ENCODE results near the gene ACOX1. TPM values are rescaled to one million over a fixed set of nuclear protein-coding genes. Genes with fewer than 3 reads are reported as not detected.
A peak's percentile ranks its signal among the peaks of the same experiment; 100 is the strongest.

ACOX1 gene
- total RNA-seq, 1 donor from 2014 or later = 25.3 TPM

GRCh38 chr17:75932852-75933251 lies 46.1 kb downstream of the ACOX1 start:
- no peaks in the 10 kb centered on the region for H3K27me3 Mint-ChIP-seq (ENCODE audit: insufficient read depth)
- H3K36me3 Mint-ChIP-seq (ENCODE audit: low read depth) = peaks cover 4% of the 10 kb centered on the region
- H3K27ac Mint-ChIP-seq = no peak overlapping the region
- no peak for DNase-seq (ENCODE audit: low spot score)
- H3K9me3 Mint-ChIP-seq = no peaks in the 10 kb centered on the region
- intact Hi-C loops (cut with micrococcal nuclease) = no loop called here
- H3K4me1 Mint-ChIP-seq (ENCODE audit: low read depth) = no peaks in the 10 kb centered on the region
- no peak overlapping the region for H3K4me3 Mint-ChIP-seq

DNA sequence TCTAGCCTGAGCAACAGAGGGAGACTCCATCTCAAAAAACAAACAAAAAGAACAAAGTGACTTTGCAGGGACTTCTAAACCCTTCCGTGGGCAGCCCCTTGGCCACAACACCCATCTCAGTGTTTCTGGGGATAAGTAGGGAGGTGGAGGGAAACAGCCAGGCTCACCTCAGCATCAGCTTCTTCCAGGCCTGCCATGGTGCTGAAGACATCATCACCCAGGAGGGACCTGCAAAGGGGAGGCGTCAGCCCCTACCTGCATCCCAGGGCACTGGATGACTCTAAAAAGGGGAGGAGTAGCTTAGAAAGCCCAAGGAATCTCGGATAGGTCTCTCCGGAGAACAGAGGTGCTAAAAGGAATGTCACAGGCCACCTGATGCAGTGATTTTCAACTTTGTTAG lies 47.9 kb downstream of the ACOX1 start:
- Mint-ChIP-seq H3K27me3 (ENCODE audit: insufficient read depth) (no peaks in the 10 kb centered on the region), H3K4me3 (no peak overlapping the region), H3K27ac (no peak overlapping the region), H3K4me1 (ENCODE audit: low read depth) (no peaks in the 10 kb centered on the region), H3K9me3 (no peaks in the 10 kb centered on the region), H3K36me3 (ENCODE audit: low read depth) (peaks cover 4% of the 10 kb centered on the region)
- DNase-seq (ENCODE audit: low spot score) = no peak
- intact Hi-C loops (cut with micrococcal nuclease) = no loop called here

DNA sequence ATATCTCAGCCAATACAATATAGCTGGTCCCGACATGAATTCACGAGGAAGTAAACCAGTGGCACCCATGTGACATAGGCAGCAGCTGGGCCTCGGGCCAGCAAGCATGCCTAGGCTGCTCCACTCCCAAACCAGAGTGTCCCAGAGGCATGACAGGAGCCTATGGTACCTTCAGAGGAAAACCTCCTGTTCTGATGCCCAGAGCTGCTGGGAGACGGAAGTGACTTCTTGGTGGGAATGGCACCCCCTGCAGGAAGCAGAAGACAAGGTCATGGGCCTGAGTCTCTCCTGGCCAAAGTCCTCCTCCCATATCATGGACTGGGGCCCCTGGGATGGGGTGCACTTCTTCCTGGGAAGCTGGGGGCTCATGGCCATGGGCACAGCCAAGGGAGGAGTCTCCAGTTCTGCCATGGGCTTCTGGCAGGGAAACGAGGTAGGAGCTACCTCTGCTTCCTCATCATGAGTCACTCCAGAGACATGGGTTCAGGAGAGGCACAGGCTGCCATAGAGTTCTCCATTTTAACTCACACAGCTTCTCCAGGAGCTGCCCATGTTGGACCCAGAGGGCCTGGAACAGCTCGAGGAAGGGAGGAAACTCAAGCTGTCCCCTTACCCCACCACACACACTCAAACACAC lies 51.6 kb downstream of the ACOX1 start:
- no peak overlapping the region for H3K27ac Mint-ChIP-seq
- intact Hi-C loops (cut with micrococcal nuclease) = no loop called here
- H3K4me3 Mint-ChIP-seq = no peak overlapping the region
- peaks cover 4% of the 10 kb centered on the region for H3K36me3 Mint-ChIP-seq (ENCODE audit: low read depth)
- H3K4me1 Mint-ChIP-seq (ENCODE audit: low read depth) = no peaks in the 10 kb centered on the region
- DNase-seq (ENCODE audit: low spot score) = no peak
- H3K27me3 Mint-ChIP-seq (ENCODE audit: insufficient read depth) = no peaks in the 10 kb centered on the region
- H3K9me3 Mint-ChIP-seq = no peaks in the 10 kb centered on the region

- intact Hi-C loops (cut with micrococcal nuclease) = no loop called here
- no peak overlapping the region for H3K4me3 Mint-ChIP-seq
- DNase-seq (ENCODE audit: low spot score) = no peak
- H3K4me1 Mint-ChIP-seq (ENCODE audit: low read depth) = no peaks in the 10 kb centered on the region
- peaks cover 2% of the 10 kb centered on the region for H3K36me3 Mint-ChIP-seq (ENCODE audit: low read depth)
- no peak overlapping the region for H3K27ac Mint-ChIP-seq
- H3K9me3 Mint-ChIP-seq = no peaks in the 10 kb centered on the region
- no peaks in the 10 kb centered on the region for H3K27me3 Mint-ChIP-seq (ENCODE audit: insufficient read depth)
Observed at GRCh38 chr17:75926456-75926855, 52.5 kb downstream of the ACOX1 start.

DNA sequence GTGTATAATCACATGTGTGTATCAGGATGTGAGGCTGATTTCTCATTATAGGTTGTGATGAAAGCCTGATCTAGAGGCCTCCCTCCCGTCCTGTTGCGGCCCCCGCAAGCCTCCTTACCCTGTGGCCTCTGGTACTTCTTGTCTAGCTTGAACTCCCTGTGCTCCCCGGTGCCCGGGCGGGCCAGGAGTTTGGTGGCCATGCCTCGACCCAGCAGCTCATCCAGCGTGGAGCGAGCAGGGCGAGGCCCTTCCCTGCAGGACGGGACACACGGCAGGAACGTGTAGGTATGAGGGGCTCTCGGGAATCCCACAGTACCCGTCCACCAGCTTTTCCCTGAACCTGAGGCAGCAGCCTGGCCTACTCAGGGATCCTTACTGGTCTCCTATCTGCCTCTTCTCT lies 53.1 kb downstream of the ACOX1 start:
- peaks cover 2% of the 10 kb centered on the region for H3K36me3 Mint-ChIP-seq (ENCODE audit: low read depth)
- H3K27ac Mint-ChIP-seq = no peak overlapping the region
- H3K4me1 Mint-ChIP-seq (ENCODE audit: low read depth) = no peaks in the 10 kb centered on the region
- H3K27me3 Mint-ChIP-seq (ENCODE audit: insufficient read depth) = no peaks in the 10 kb centered on the region
- H3K4me3 Mint-ChIP-seq = no peak overlapping the region
- H3K9me3 Mint-ChIP-seq = no peaks in the 10 kb centered on the region
- DNase-seq (ENCODE audit: low spot score) = no peak
- intact Hi-C loops (cut with micrococcal nuclease) = no loop called here

DNA sequence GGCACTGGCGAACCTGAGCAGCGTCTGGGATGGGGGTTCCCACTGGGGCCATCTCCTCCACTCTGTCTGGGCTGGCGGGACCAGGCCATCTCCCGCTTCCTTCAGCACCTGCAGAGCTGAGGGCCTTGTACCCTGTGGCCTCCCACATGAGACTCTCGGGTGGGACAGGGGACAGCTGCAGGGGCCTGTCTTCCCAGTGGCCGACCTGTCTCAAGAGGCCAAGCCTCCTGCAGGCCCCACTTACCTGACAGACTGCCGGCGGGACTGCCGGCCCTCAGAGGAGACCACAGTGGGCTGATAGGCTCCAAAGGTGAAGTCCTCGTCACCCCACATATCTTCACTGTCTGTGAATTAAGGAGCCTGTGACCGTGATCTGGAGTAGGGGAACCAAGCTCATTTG lies 53.9 kb downstream of the ACOX1 start:
- Mint-ChIP-seq H3K4me3 (no peak overlapping the region), H3K4me1 (ENCODE audit: low read depth) (no peaks in the 10 kb centered on the region), H3K27ac (no peak overlapping the region), H3K36me3 (ENCODE audit: low read depth) (peaks cover 2% of the 10 kb centered on the region), H3K9me3 (no peaks in the 10 kb centered on the region), H3K27me3 (ENCODE audit: insufficient read depth) (no peaks in the 10 kb centered on the region)
- intact Hi-C loops (cut with micrococcal nuclease) = no loop called here
- no peak for DNase-seq (ENCODE audit: low spot score)

DNA sequence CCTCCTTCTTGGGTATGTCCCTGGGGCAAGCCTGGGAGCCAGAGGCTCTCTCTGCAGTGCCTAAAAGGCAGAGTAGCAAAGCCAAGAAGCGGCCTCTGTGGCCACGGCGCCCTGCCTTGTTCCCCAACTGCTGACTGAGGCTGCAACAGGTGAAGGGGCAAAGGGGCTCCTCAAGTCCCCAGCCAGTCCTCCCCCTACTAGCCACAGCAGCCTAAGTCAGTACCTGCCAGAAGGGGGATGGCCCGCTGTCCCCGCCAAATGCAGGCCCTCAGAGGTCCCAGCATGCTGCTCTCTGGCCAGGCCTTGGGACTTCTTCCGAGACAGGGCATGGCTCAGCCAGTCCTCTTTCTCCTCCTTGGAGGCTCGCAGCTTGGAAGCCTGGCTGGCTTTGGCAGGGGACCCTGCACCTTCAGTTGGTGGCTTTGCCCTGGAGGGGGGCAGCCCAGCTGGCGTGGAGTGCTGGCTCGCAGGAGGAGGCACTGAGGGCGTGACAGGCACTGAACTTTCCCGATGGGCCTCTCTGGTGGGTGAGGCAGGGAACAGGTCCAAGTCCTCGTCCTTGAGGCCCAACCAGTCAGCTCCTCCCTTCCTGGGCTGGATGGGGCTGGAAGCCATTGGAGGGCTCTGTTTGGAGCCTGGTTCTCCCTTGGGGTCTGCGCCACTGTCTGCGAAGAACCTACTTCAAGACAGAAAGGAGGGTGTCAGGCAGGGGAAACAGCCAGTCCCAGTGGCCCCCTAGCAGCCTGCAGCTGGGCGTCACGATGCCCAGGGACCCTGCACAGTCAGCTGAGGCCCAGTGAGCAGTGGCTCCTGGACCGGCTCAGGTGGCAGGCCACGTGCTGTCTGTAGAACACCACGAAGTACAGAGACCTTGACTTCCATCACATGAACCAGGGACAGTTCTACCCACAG lies 55.7 kb downstream of the ACOX1 start:
- intact Hi-C loops (cut with micrococcal nuclease) = no loop called here
- Mint-ChIP-seq H3K36me3 (ENCODE audit: low read depth) (peaks cover 2% of the 10 kb centered on the region), H3K9me3 (no peaks in the 10 kb centered on the region), H3K4me3 (no peak overlapping the region), H3K4me1 (ENCODE audit: low read depth) (no peaks in the 10 kb centered on the region), H3K27ac (no peak overlapping the region), H3K27me3 (ENCODE audit: insufficient read depth) (no peaks in the 10 kb centered on the region)
- no peak for DNase-seq (ENCODE audit: low spot score)

- intact Hi-C loops (cut with micrococcal nuclease) = no loop called here
Observed at GRCh38 chr17:75922173-75922961, 56.6 kb downstream of the ACOX1 start.

DNA sequence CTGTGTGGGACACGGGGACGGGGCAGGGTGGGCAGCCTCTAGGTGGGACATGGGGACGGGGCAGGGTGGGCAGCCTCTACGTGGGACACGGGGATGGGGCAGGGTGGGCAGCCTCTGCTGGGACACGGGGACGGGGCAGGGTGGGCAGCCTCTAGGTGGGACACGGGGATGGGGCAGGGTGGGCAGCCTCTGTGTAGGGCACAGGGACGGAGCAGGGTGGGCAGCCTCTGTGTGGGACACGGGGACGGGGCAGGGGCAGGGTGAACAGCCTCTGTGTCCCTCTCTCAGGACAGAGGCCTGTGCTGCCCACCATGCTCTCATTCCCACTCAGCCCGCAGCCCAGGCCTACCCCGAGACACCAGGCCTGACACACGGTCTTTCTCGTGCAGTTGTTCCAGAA lies 57.4 kb downstream of the ACOX1 start:
- Mint-ChIP-seq H3K4me1 (ENCODE audit: low read depth) (no peaks in the 10 kb centered on the region), H3K27me3 (ENCODE audit: insufficient read depth) (no peaks in the 10 kb centered on the region), H3K27ac (no peak overlapping the region), H3K9me3 (no peaks in the 10 kb centered on the region), H3K36me3 (ENCODE audit: low read depth) (no peaks in the 10 kb centered on the region), H3K4me3 (no peak overlapping the region)
- intact Hi-C loops (cut with micrococcal nuclease) = no loop called here
- no peak for DNase-seq (ENCODE audit: low spot score)

More at GRCh38 chr17:75922173-75922961, 56.6 kb downstream of the ACOX1 start:
- Mint-ChIP-seq H3K27ac (peak overlapping the region; percentile 55), H3K27me3 (ENCODE audit: insufficient read depth) (no peaks in the 10 kb centered on the region), H3K4me1 (ENCODE audit: low read depth) (no peaks in the 10 kb centered on the region), H3K9me3 (no peaks in the 10 kb centered on the region), H3K36me3 (ENCODE audit: low read depth) (no peaks in the 10 kb centered on the region), H3K4me3 (no peak overlapping the region)
- DNase-seq (ENCODE audit: low spot score) = no peak

DNA sequence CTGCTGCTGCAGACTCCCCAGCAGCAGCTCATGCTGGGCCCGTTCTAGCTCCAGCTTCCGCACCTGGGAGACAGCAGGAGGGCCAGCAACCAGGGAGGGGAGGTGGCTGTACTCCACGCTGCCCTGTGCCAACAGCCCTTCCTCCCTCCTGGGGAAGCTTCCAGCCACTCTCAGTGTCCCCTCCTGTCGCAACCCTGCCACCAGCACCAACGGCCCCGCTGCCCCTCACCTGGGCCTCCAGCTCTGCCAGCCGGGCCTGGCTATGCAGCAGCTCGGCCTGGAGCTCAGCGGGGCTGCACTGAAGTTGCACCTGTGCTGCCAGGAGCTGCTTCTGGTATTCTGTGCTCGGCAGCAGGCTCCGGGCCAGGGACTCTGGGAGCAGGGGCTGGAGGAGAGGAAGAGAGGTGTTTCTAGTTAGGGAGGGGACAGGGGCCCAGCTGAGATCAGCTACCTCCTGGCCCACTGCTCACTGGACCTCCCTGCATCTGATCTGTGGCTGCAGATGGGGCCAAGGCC lies 58.9 kb downstream of the ACOX1 start:
- Mint-ChIP-seq H3K27ac (no peak overlapping the region), H3K4me1 (ENCODE audit: low read depth) (no peaks in the 10 kb centered on the region), H3K36me3 (ENCODE audit: low read depth) (no peaks in the 10 kb centered on the region), H3K4me3 (no peak overlapping the region), H3K27me3 (ENCODE audit: insufficient read depth) (no peaks in the 10 kb centered on the region), H3K9me3 (no peaks in the 10 kb centered on the region)
- intact Hi-C loops (cut with micrococcal nuclease) = no loop called here
- no peak for DNase-seq (ENCODE audit: low spot score)

- Mint-ChIP-seq H3K4me3 (no peak overlapping the region), H3K9me3 (no peaks in the 10 kb centered on the region), H3K27me3 (ENCODE audit: insufficient read depth) (no peaks in the 10 kb centered on the region), H3K27ac (no peak overlapping the region), H3K36me3 (ENCODE audit: low read depth) (no peaks in the 10 kb centered on the region), H3K4me1 (ENCODE audit: low read depth) (no peaks in the 10 kb centered on the region)
- no peak for DNase-seq (ENCODE audit: low spot score)
- intact Hi-C loops (cut with micrococcal nuclease) = no loop called here
Observed at GRCh38 chr17:75919611-75920010, 59.4 kb downstream of the ACOX1 start.

- no peak overlapping the region for H3K27ac Mint-ChIP-seq
- no peaks in the 10 kb centered on the region for H3K36me3 Mint-ChIP-seq (ENCODE audit: low read depth)
- no peaks in the 10 kb centered on the region for H3K9me3 Mint-ChIP-seq
- DNase-seq (ENCODE audit: low spot score) = no peak
- H3K4me3 Mint-ChIP-seq = no peak overlapping the region
- H3K4me1 Mint-ChIP-seq (ENCODE audit: low read depth) = no peaks in the 10 kb centered on the region
- no peaks in the 10 kb centered on the region for H3K27me3 Mint-ChIP-seq (ENCODE audit: insufficient read depth)
- intact Hi-C loops (cut with micrococcal nuclease) = no loop called here
Observed at GRCh38 chr17:75917917-75918445, 61.0 kb downstream of the ACOX1 start.

Measured in activated T-helper 1 cell treated with anti-CD3 and anti-CD28 coated beads, Interleukin-12 subunit alpha, Interleukin-12 subunit beta, Interleukin-2, Interleukin-4 antibody, amounts not matched to agents 30 ng/mL and 10 ng/mL and 1 ng/mL, durations not matched to agents 14 hours and 24 hours and 36 hours (primary cell).